RPMI8226 (cell line): Measurements from ENCODE around the gene NLRC3.
"Not testable (repeated sequence)": the region's sequence is repeated elsewhere in the genome, so short reads cannot be mapped to it uniquely, and the experiment has no call there.

Experiments used
- DNase-seq: peaks from one replicate; pipeline ENCODE4 v3.0.0-alpha.2; 2015

Gene NLRC3

GRCh38 chr16:3510416-3510815 is 66.8 kb downstream of the NLRC3 start:
- no peak for DNase-seq

GRCh38 chr16:3509470-3509928 is 67.7 kb downstream of the NLRC3 start:
- peak; percentile 99 for DNase-seq

- no peak for DNase-seq
These were observed 68.5 kb downstream of the NLRC3 start for GRCh38 chr16:3508736-3509135.

- peak; percentile 79 for DNase-seq
These were observed 73.7 kb downstream of the NLRC3 start for GRCh38 chr16:3503523-3503922.

- no peak for DNase-seq
These were observed 75.3 kb downstream of the NLRC3 start for GRCh38 chr16:3501783-3502400.

GRCh38 chr16:3501412-3501761 is 75.8 kb downstream of the NLRC3 start:
- not testable (repeated sequence) for DNase-seq

GRCh38 chr16:3498988-3499387 is 78.2 kb downstream of the NLRC3 start:
- no peak for DNase-seq

- no peak for DNase-seq
These were observed 79.4 kb downstream of the NLRC3 start for GRCh38 chr16:3497771-3498170.

GRCh38 chr16:3496386-3496785 is 80.8 kb downstream of the NLRC3 start:
- DNase-seq, result no peak

GRCh38 chr16:3495176-3495575 is 82.0 kb downstream of the NLRC3 start, which contains the start of gene C16orf90:
Gene C16orf90, minus strand, starts transcription at chr16:3495489. Its CDS starts 68 bp downstream, at chr16:3495421.
- no peak for DNase-seq

- no peak for DNase-seq
These were observed 82.7 kb downstream of the NLRC3 start for GRCh38 chr16:3494386-3494973.

GRCh38 chr16:3492356-3492755 is 84.8 kb downstream of the NLRC3 start:
- no peak for DNase-seq

- DNase-seq, result peak; percentile 34
These were observed 86.1 kb downstream of the NLRC3 start for GRCh38 chr16:3490911-3491629.
